Kidney (tissue), 14 donors: ENCODE results near the gene GTPBP1. TPM values are rescaled to one million over a fixed set of nuclear protein-coding genes. Genes with fewer than 3 reads are reported as not detected.

ENCODE experiments used
- DNase-seq, 5 donors: peaks; one replicate each; pipeline ENCODE4 v3.0.0-alpha.2; 2013 to 2020
- FAIRE-seq: peaks from 2 replicates; lab custom pipeline; 2012; peaks lifted over from hg19 to GRCh38; lab: Jason Lieb, UNC
- H3K27ac ChIP-seq, 2 donors: one replicate each; pipeline ENCODE4 v1.7.0; 2013; ENCODE audit warnings: low read depth in 2 of 2, low read length in 2 of 2, inconsistent platforms in 1 of 2
- H3K27me3 ChIP-seq: one replicate; pipeline ENCODE4 v1.7.1; 2013; ENCODE audit warnings: low read length, inconsistent platforms; ENCODE audit not compliant: control insufficient read depth, insufficient read depth
- H3K36me3 ChIP-seq, 3 donors: one replicate each; pipeline versions ENCODE4 v1.7.0 to v1.7.1; 2013; ENCODE audit warnings: low read length in 3 of 3, control low read depth in 1 of 3, inconsistent platforms in 1 of 3; ENCODE audit not compliant: insufficient read depth in 3 of 3, control insufficient read depth in 2 of 3
- H3K4me1 ChIP-seq, 3 donors: one replicate each; pipeline versions ENCODE4 v1.7.0 to v1.7.1; 2013; ENCODE audit warnings: low read length in 3 of 3, inconsistent platforms in 1 of 3, low read depth in 1 of 3; ENCODE audit not compliant: control insufficient read depth in 2 of 3, insufficient read depth in 2 of 3
- H3K4me3 ChIP-seq, 3 donors: one replicate each; pipeline versions ENCODE4 v1.7.0 to v1.8.1; 2013; ENCODE audit warnings: low read length in 3 of 3, control low read depth in 1 of 3, inconsistent platforms in 1 of 3
- H3K9ac ChIP-seq, 3 donors: one replicate each; pipeline versions ENCODE4 v1.7.0 to v1.7.1; 2013; ENCODE audit warnings: low read length in 3 of 3, control low read depth in 1 of 3, inconsistent platforms in 1 of 3
- H3K9me3 ChIP-seq, 3 donors: one replicate each; pipeline versions ENCODE4 v1.7.0 to v1.7.1; 2013; ENCODE audit warnings: low read length in 3 of 3, control low read depth in 1 of 3, inconsistent platforms in 1 of 3; ENCODE audit not compliant: control insufficient read depth in 2 of 3, insufficient read depth in 1 of 3
- CTCF ChIP-seq: IDR thresholded peaks from 3 replicates; pipeline ENCODE4 v1.5.1; 2012; ENCODE audit warnings: mild to moderate bottlenecking, moderate library complexity, borderline replicate concordance; ENCODE audit not compliant: insufficient read depth; ENCODE audit errors: extremely low read depth
- intact Hi-C: fragments of 100-400 bp; cut with DNase I; formaldehyde crosslinking; loops from one replicate; pipeline ENCODE4 v1.11.1; 2022
- polyA plus RNA-seq: library from polyadenylated mRNA; stranded (reverse); fragments of 350-450 nt; fragmentation: Illumina TruSeq; extraction: RNeasy Lipid Tissue Mini Kit (QIAGEN cat#74804); gene quantifications from one replicate; pipeline ENCODE4 v1.2.3, GENCODE V29; 2014; ENCODE audit warnings: low read depth, low replicate concordance; ENCODE audit not compliant: insufficient read depth
- total RNA-seq: library from RNA; stranded (reverse); fragmentation: NEBNext Ultra II Directional; extraction: Animal tissue kit (Norgen Biotek cat#: 25700); gene quantifications from one replicate; pipeline ENCODE4 v1.2.1, GENCODE V29; 2021
- donor health status: control.
- donor health status: control.
- donor health status: control.
- donor health status: control.
- donor health status: control.
- donor health status: DM: yes; HTN: yes; CAD: no.
- donor health status: Normal renal cell carcinoma (clear cell type).

Gene GTPBP1
- total and polyA plus RNA-seq, 2 donors from 2014 or later: 11.7 to 52.0 TPM

DNA sequence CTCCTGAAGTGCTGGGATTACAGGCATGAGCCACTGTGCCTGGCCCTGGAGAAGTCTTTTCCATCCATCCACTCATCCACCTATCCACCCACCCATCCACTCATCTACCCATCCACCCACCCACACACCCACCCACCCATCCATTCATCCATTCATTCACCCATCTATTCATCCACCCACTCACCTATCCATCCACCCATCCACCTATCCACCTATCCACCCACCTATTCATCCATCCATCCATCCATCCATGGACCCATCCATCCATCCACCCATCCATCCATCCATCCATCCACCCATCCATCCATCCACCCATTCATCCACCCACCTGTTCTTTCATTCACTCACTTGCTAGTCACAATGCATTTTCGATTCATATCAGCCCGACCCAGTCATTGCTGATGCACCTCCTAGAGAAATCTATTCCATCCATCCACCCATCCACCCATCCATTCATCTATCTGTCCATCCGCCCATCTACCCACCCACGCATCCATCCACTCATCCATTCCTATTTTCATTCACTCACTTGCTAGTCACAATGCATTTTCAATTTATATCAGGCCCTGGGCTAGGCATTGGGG is 67.7 kb downstream of the GTPBP1 start:
- Histone ChIP-seq H3K36me3 (no peaks in the 10 kb centered on the region), H3K4me3 (no peak overlapping the region), H3K4me1 (no peaks in the 10 kb centered on the region), H3K27ac (no peak overlapping the region), H3K27me3 (no peaks in the 10 kb centered on the region), H3K9me3 (no peaks in the 10 kb centered on the region), H3K9ac (no peak overlapping the region)
- FAIRE-seq (no peak), DNase-seq (no peak)
- intact Hi-C loops: no loop called here
- TF ChIP-seq CTCF: no peak

DNA sequence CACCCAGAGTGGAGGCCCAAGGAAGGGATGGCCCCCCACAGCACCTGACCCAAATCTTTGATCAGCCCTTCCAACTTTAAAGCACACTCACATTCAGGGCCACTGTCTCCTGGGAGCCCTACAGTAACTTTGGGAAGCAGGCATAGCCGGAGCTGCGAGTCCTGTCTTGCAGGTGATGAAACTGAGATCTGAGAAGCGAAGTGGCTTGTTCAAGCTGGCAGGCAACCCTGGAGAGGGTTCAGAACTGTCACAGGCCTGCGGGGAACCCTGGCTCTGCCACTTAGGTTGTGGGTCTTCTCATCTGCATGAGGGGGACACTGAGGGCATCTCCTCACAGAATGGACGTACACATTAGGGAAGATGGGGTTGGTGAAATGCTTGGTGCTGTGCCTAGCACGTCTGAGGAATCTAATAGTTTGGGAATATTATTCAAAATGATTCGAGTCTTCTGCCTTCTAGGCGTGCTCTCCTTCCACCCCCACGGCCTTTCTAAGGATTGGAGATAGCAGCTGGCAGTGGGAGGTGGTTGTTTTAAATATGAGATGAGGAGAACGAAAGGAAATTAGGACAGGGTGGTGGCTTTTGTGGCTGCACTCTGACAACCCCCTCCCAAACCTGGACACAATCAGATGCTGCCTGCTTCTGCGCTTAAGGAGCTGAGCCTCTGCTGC is 68.9 kb downstream of the GTPBP1 start:
- no peaks in the 10 kb centered on the region for H3K36me3 ChIP-seq
- no peak overlapping the region for H3K9ac ChIP-seq
- H3K27me3 ChIP-seq: no peaks in the 10 kb centered on the region
- DNase-seq (no peak), FAIRE-seq (no peak)
- H3K4me3 ChIP-seq: no peak overlapping the region
- no peak for TF ChIP-seq CTCF
- H3K27ac ChIP-seq: no peak overlapping the region
- H3K9me3 ChIP-seq: no peaks in the 10 kb centered on the region
- no peaks in the 10 kb centered on the region for H3K4me1 ChIP-seq
- intact Hi-C loops: no loop called here

- H3K9ac ChIP-seq: no peak overlapping the region
- H3K9me3 ChIP-seq: no peaks in the 10 kb centered on the region
- H3K27me3 ChIP-seq: no peaks in the 10 kb centered on the region
- no peak for DNase-seq
- intact Hi-C loops: no loop called here
- H3K4me1 ChIP-seq: no peaks in the 10 kb centered on the region
- no peak for TF ChIP-seq CTCF
- no peak overlapping the region for H3K27ac ChIP-seq
- no peaks in the 10 kb centered on the region for H3K36me3 ChIP-seq
- H3K4me3 ChIP-seq: no peak overlapping the region
- no peak for FAIRE-seq
Observed at GRCh38 chr22:38775656-38776055, 69.9 kb downstream of the GTPBP1 start.
